Measurements from ENCODE around the gene KRT78. TPM values are rescaled to one million over a fixed set of nuclear protein-coding genes. Genes with fewer than 3 reads are reported as not detected.

The KRT78 gene
- total RNA-seq, 1 donor: not detected

DNA sequence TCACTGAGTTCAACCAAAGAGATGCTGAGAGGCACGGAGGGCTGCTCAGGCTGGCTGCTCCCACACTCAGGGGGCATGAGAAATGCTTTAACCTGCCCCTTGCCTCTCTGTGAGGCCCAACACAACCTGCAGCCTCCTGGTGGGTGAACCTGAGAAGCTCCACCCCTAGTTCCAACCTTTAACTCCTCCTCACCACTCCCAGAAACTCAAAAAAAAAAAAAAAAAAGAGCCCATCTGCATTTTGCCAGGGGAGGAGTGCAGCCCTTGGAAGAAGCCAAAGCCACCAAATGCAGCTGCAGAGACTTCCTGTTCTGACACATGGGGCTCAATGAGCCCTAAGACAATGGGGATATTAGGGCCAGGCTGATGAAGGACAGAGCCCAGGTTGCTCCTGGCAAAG lies 43.8 kb downstream of the KRT78 start:
- no peak overlapping the region for H3K4me3 ChIP-seq (ENCODE audit: low read depth, low read length)
- no peak for DNase-seq (ENCODE audit: low read depth)

DNA sequence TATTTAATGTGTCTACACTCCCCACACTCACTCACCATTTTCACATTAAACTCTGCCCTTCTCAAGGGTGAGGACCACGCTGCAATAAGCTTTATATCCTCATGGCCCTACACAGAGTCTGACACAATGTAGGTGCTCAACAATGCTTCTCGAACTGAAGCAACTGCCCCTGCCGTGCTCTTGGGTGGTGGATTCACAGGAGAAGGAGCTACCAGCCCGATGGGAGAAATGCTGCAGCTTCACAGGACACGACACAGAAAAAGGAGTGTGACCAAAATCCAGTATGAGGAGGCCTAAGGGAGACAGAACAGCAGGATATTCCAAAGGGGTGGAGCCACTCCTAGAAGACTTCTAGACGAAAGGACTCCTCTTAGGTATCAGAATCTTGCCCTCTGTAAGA lies 46.4 kb downstream of the KRT78 start:
- no peak for DNase-seq (ENCODE audit: low read depth)
- H3K4me3 ChIP-seq (ENCODE audit: low read depth, low read length): no peak overlapping the region
- TF ChIP-seq, protein P1, sequence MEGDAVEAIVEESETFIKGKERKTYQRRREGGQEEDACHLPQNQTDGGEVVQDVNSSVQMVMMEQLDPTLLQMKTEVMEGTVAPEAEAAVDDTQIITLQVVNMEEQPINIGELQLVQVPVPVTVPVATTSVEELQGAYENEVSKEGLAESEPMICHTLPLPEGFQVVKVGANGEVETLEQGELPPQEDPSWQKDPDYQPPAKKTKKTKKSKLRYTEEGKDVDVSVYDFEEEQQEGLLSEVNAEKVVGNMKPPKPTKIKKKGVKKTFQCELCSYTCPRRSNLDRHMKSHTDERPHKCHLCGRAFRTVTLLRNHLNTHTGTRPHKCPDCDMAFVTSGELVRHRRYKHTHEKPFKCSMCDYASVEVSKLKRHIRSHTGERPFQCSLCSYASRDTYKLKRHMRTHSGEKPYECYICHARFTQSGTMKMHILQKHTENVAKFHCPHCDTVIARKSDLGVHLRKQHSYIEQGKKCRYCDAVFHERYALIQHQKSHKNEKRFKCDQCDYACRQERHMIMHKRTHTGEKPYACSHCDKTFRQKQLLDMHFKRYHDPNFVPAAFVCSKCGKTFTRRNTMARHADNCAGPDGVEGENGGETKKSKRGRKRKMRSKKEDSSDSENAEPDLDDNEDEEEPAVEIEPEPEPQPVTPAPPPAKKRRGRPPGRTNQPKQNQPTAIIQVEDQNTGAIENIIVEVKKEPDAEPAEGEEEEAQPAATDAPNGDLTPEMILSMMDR (IDR thresholded peaks at IDR 0.05; ENCODE audit: insufficient read depth, low read length): no peak

More for the DNA sequence above, 43.8 kb downstream of the KRT78 start:
- TF ChIP-seq, protein P1 (IDR thresholded peaks at IDR 0.05; ENCODE audit: insufficient read depth, low read length): no peak

GRCh38 chr12:52801773-52802172 lies 47.0 kb downstream of the KRT78 start:
- TF ChIP-seq, protein P1 (IDR thresholded peaks at IDR 0.05; ENCODE audit: insufficient read depth, low read length): no peak
- no peak overlapping the region for H3K4me3 ChIP-seq (ENCODE audit: low read depth, low read length)
- DNase-seq (ENCODE audit: low read depth): no peak

- H3K4me3 ChIP-seq (ENCODE audit: low read depth, low read length): no peak overlapping the region
- TF ChIP-seq, protein P1 (IDR thresholded peaks at IDR 0.05; ENCODE audit: insufficient read depth, low read length): no peak
These were observed 48.4 kb downstream of the KRT78 start for GRCh38 chr12:52800259-52800917.

GRCh38 chr12:52799505-52800211 lies 49.1 kb downstream of the KRT78 start:
- TF ChIP-seq, protein P1 (IDR thresholded peaks at IDR 0.05; ENCODE audit: insufficient read depth, low read length): no peak

More at GRCh38 chr12:52800259-52800917, 48.4 kb downstream of the KRT78 start:
- no peak for DNase-seq (ENCODE audit: low read depth)

DNA sequence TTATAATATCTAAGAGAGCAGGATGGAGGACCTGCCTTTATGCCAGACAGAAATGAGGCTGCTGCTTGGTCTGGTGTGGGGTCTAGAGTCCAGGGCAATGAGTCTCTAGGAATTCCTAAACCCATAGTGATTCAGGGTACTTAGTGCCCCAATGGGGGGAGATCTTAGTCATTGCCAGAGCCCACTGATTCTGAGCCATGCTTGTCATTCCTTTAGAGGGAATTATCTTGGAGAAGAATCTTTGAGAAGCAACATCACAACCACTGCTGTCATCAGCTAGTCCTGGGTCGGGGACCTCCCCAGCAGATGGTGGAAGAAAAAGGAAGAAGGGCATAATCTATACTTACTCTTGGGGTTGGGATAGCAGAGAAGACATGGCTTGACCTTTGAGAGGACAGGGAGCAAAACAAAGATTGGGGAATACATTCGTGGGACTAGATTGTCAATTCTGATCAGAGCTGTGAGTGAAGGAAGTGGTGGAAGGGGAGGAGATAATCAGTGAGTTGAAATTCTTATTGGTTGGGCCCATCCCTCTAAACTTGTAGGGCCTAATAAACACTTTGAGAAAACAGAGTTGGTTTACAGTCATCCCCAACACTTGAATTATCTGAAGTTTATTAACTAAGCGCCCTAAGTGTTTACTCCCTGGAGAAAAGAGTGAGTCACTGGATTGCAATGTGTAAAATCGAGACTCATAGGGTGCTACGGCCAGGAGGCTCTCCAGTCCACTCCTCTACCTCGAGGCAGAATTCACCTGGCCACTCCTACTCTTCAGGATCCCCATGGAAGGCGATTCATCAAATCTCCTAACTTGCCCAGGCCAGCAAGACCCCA lies 49.9 kb downstream of the KRT78 start:
- no peak for DNase-seq (ENCODE audit: low read depth)

More at GRCh38 chr12:52799505-52800211, 49.1 kb downstream of the KRT78 start:
- DNase-seq (ENCODE audit: low read depth): no peak
- H3K4me3 ChIP-seq (ENCODE audit: low read depth, low read length): no peak overlapping the region

More for the DNA sequence above, 49.9 kb downstream of the KRT78 start:
- TF ChIP-seq, protein P1 (IDR thresholded peaks at IDR 0.05; ENCODE audit: insufficient read depth, low read length): no peak
- H3K4me3 ChIP-seq (ENCODE audit: low read depth, low read length): no peak overlapping the region
